Urothelium cell line (cell line): ENCODE data around the gene ZMYND19.
"Not testable (repeated sequence)": the region's sequence is repeated elsewhere in the genome, so short reads cannot be mapped to it uniquely, and the experiment has no call there.

Experiments used
- DNase-seq: peaks from one replicate; pipeline ENCODE4 v3.0.0; 2011; ENCODE audit warnings: low spot score, mixed read lengths
- FAIRE-seq: peaks from 2 replicates; lab custom pipeline; 2011; peaks lifted over from hg19 to GRCh38; lab: Jason Lieb, UNC

The ZMYND19 gene

GRCh38 chr9:137534256-137535119 is 55.8 kb downstream of the ZMYND19 start:
- DNase-seq (peak; percentile 54), FAIRE-seq (no peak)

- FAIRE-seq, DNase-seq: not testable (repeated sequence)
Measured at GRCh38 chr9:137532891-137533468, 57.3 kb downstream of the ZMYND19 start.
